Activated CD4-positive, alpha-beta memory T cell treated with anti-CD3 and anti-CD28 coated beads for 36 hours (primary cell): ENCODE data around the gene TLCD3B. TPM values are rescaled to one million over a fixed set of nuclear protein-coding genes. Genes with fewer than 3 reads are reported as not detected.

Experiments
- CTCF ChIA-PET: fragments of 350-600 bp; sonication (Branson Sonifier 250); formaldehyde crosslinking; loops from one replicate; lab custom pipeline; 2021; ENCODE audit warnings: antibody characterized with exemption, inconsistent platforms; lab: Charles Lee
- POLR2A ChIA-PET: fragments of 350-600 bp; sonication (Branson Sonifier 250); formaldehyde crosslinking; loops from one replicate; lab custom pipeline; 2021; ENCODE audit warnings: antibody characterized with exemption; lab: Charles Lee
- DNase-seq: peaks from one replicate; pipeline ENCODE4 v3.0.0-alpha.2; 2020
- H3K27ac Mint-ChIP-seq: one replicate; pipeline ENCODE4 v1.8.0; 2021; ENCODE audit warnings: mixed read lengths
- H3K27me3 Mint-ChIP-seq: one replicate; pipeline ENCODE4 v1.8.0; 2021; ENCODE audit warnings: mixed read lengths
- H3K36me3 Mint-ChIP-seq: one replicate; pipeline ENCODE4 v1.8.0; 2021; ENCODE audit warnings: mixed read lengths
- H3K4me1 Mint-ChIP-seq: one replicate; pipeline ENCODE4 v1.8.0; 2021; ENCODE audit warnings: low read depth, mixed read lengths
- H3K4me3 Mint-ChIP-seq: one replicate; pipeline ENCODE4 v1.8.0; 2021; ENCODE audit warnings: mild to moderate bottlenecking, mixed read lengths
- H3K9me3 Mint-ChIP-seq: one replicate; pipeline ENCODE4 v1.8.0; 2021; ENCODE audit warnings: mixed read lengths
- intact Hi-C: fragments of 100-400 bp; cut with micrococcal nuclease; formaldehyde crosslinking; loops from one replicate; pipeline ENCODE4 v1.15.1; 2023
- total RNA-seq, 2 experiments: library from RNA; stranded (reverse); gene quantifications; one replicate each; pipeline ENCODE4 v1.2.3, GENCODE V29; 2021

The TLCD3B gene
- total RNA-seq, 2 experiments from 2014 or later = 5.0 TPM

DNA sequence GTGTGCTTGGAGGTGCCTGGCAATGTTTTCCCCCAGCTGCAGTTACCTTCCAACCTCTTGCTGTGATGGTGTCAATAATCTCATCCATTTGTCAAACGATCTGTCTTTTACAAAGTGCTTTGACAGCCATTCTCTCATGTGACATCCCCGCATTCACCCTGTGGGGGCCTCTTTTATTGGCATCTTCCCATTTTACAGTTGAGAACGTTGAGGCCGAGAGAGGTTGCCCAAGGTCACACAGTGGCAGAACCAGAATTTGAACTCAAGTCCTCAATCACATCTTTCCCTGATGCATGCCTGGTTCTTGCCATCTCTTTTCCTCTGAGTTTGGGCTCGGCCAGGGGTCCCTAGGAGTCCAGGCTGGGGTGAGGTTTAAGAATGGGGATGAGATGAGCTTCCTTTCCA is 55.9 kb downstream of the TLCD3B start:
- Mint-ChIP-seq H3K36me3 (peaks cover 26% of the 10 kb centered on the region), H3K27ac (peak overlapping the region; percentile 86), H3K4me3 (peak overlapping the region; percentile 89), H3K4me1 (peaks cover 34% of the 10 kb centered on the region), H3K9me3 (peaks cover 6% of the 10 kb centered on the region), H3K27me3 (no peaks in the 10 kb centered on the region)
- ChIA-PET POLR2A (interaction anchor here (0.8 to 2.3 kb wide), 3 partner anchors 49 to 148 kb away, joined by 5 to 8 read pairs (median 6); partner anchors contain the start of genes ALDOA and KCTD13), CTCF (interaction anchor here (1.1 to 2.0 kb wide), 5 partner anchors 14 to 283 kb away, joined by 3 to 6 read pairs (median 4); partner anchors contain the start of genes TLCD3B and TMEM219)
- no peak for DNase-seq
- intact Hi-C loops = no loop called here

Other genes starting within 250 kb of the TLCD3B start
- 100 to 1,000 TPM; 174 to 180 TPM for gene KIF22, start 240.5 kb downstream of the TLCD3B start, total RNA-seq
- 100 to 1,000 TPM; 227 to 242 TPM for gene MAZ, start 224.7 kb downstream of the TLCD3B start, total RNA-seq
- 1 to 10 TPM in 1 of 2 experiments, under 1 TPM in 1; 1.00 to 2.6 TPM for gene PRRT2, start 219.1 kb downstream of the TLCD3B start, total RNA-seq
- 10 to 100 TPM; 21.9 to 24.0 TPM for gene PAGR1, start 215.1 kb downstream of the TLCD3B start, total RNA-seq
- 100 to 1,000 TPM; 149 to 156 TPM for gene MVP, start 210.8 kb downstream of the TLCD3B start, total RNA-seq
- 10 to 100 TPM; 39.5 to 43.9 TPM for gene CDIPT, start 168.0 kb downstream of the TLCD3B start, total RNA-seq
- gene SEZ6L2, start 131.7 kb downstream of the TLCD3B start, total RNA-seq = under 1 TPM; 0.38 to 0.58 TPM
- 1 to 10 TPM; 1.6 to 1.9 TPM for gene ASPHD1, start 130.8 kb downstream of the TLCD3B start, total RNA-seq
- 10 to 100 TPM; 36.6 to 37.9 TPM for gene KCTD13, start 105.0 kb downstream of the TLCD3B start, total RNA-seq
- gene TMEM219, start 69.2 kb downstream of the TLCD3B start, total RNA-seq = 10 to 100 TPM; 57.1 to 64.8 TPM
- 10 to 100 TPM; 27.2 to 28.2 TPM for gene TAOK2, start 57.4 kb downstream of the TLCD3B start, total RNA-seq
- 10 to 100 TPM; 40.5 to 40.6 TPM for gene HIRIP3, start 35.7 kb downstream of the TLCD3B start, total RNA-seq
- 10 to 100 TPM; 84.1 to 94.0 TPM for gene INO80E, start 35.0 kb downstream of the TLCD3B start, total RNA-seq
- under 1 TPM; 0.33 to 0.34 TPM for gene DOC2A, start 20.2 kb downstream of the TLCD3B start, total RNA-seq
- gene C16orf92, start 8.1 kb downstream of the TLCD3B start, total RNA-seq = not detected
- 1,000 to 10,000 TPM; 1,724 to 1,734 TPM for gene ALDOA, start 34.5 kb upstream of the TLCD3B start, total RNA-seq
- gene PPP4C, start 44.7 kb upstream of the TLCD3B start, total RNA-seq = 100 to 1,000 TPM; 121 to 133 TPM
- 1 to 10 TPM; 2.3 to 2.9 TPM for gene TBX6, start 60.7 kb upstream of the TLCD3B start, total RNA-seq
- 10 to 100 TPM; 32.5 to 36.9 TPM for gene YPEL3, start 64.9 kb upstream of the TLCD3B start, total RNA-seq
- gene GDPD3, start 82.3 kb upstream of the TLCD3B start, total RNA-seq = 1 to 10 TPM; 5.3 to 9.9 TPM
- gene MAPK3, start 91.9 kb upstream of the TLCD3B start, total RNA-seq = 10 to 100 TPM; 85.5 to 93.1 TPM
- 1,000 to 10,000 TPM; 1,027 to 1,051 TPM for gene CORO1A, start 152.3 kb upstream of the TLCD3B start, total RNA-seq
- gene BOLA2B, start 162.4 kb upstream of the TLCD3B start, total RNA-seq = 100 to 1,000 TPM; 156 to 159 TPM
- gene SLX1A, start 162.6 kb upstream of the TLCD3B start, total RNA-seq = 10 to 100 TPM; 98.8 to 99.9 TPM
- 10 to 100 TPM; 14.2 to 15.2 TPM for gene SULT1A3, start 168.0 kb upstream of the TLCD3B start, total RNA-seq
- 10 to 100 TPM in 1 of 2 experiments, 1 to 10 TPM in 1; 6.5 to 11.9 TPM for gene NPIPB13, start 217.2 kb upstream of the TLCD3B start, total RNA-seq